Measurements from ENCODE around the gene CENPM.
"Not testable (repeated sequence)": the region's sequence is repeated elsewhere in the genome, so short reads cannot be mapped to it uniquely, and the experiment has no call there.

DNA sequence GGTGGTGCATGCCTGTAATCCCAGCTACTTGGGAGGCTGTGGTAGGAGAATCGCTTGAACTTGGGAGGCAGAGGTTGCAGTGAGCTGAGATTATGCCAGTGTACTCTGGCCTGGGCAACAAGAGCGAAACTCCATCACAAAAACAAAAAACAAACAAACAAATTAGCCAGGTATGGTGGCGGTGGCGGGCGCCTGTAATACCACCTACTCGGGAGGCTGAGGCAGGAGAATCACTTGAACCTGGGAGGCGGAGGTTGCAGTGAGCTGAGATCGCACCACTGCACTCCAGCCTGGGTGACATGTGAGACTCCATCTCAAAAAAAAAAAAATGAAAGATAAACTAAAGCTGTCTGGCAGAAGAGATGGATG lies 2.0 kb upstream of the CENPM start:
- TF ChIP-seq, protein P1, sequence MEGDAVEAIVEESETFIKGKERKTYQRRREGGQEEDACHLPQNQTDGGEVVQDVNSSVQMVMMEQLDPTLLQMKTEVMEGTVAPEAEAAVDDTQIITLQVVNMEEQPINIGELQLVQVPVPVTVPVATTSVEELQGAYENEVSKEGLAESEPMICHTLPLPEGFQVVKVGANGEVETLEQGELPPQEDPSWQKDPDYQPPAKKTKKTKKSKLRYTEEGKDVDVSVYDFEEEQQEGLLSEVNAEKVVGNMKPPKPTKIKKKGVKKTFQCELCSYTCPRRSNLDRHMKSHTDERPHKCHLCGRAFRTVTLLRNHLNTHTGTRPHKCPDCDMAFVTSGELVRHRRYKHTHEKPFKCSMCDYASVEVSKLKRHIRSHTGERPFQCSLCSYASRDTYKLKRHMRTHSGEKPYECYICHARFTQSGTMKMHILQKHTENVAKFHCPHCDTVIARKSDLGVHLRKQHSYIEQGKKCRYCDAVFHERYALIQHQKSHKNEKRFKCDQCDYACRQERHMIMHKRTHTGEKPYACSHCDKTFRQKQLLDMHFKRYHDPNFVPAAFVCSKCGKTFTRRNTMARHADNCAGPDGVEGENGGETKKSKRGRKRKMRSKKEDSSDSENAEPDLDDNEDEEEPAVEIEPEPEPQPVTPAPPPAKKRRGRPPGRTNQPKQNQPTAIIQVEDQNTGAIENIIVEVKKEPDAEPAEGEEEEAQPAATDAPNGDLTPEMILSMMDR (IDR thresholded peaks at IDR 0.05), result not testable (repeated sequence)
- not testable (repeated sequence) for TF ChIP-seq ZFX (IDR thresholded peaks at IDR 0.05; ENCODE audit: borderline replicate concordance)

Measured in 22Rv1 (cell line).